ENCODE measurements around the gene GDAP2. TPM values are rescaled to one million over a fixed set of nuclear protein-coding genes. Genes with fewer than 3 reads are reported as not detected.

Gene GDAP2
- total RNA-seq, 2 donors from 2014 or later = 22.7 to 38.2 TPM

DNA sequence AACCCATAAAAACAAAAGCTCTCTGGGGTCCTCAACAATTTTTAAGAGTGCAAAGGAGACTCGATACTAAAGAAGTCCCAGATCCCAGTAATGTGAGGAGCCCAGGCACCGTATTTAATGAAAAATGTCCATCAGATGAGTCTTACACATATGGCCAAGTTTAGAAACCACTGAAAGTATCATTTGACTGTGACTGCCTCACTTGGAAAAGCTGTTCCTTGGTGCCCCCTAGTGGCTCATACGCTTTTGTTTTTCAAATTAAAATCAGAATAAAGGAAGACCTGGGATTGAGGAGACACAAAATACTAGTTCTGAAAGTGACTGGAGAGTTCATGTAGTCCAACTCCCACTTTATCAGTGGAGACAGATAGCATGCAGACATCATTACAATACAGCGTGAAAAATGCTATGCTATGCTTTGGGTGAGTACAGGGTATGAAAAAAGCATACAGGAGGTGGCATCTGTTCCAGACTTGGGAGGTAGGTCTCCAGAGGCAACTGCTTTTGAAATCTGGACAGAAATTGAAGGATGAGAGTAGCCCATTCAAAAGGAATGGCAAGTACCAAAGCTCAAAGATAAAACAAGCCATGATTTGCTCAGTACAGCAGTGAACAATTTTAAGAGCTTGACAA lies 33.8 kb downstream of the GDAP2 start:
- Histone ChIP-seq H3K27ac (no peak overlapping the region), H3K4me1 (ENCODE audit: control insufficient read depth in 1 of 2, low read depth in 2 of 2) (no peaks in the 10 kb centered on the region), H3K27me3 (replicated peaks; ENCODE audit: insufficient read depth) (no peaks in the 10 kb centered on the region), H3K36me3 (peaks cover 14% of the 10 kb centered on the region), H3K4me3 (no peak overlapping the region), H3K9me3 (no peaks in the 10 kb centered on the region)
- DNase-seq (ENCODE audit: low spot score) (peak; percentile 13), ATAC-seq (ENCODE audit: insufficient number of reproducible peaks, low FRiP score, low read depth) (peak; percentile 64)
- peak; percentile 78 for TF ChIP-seq CTCF (IDR thresholded peaks at IDR 0.05)

DNA sequence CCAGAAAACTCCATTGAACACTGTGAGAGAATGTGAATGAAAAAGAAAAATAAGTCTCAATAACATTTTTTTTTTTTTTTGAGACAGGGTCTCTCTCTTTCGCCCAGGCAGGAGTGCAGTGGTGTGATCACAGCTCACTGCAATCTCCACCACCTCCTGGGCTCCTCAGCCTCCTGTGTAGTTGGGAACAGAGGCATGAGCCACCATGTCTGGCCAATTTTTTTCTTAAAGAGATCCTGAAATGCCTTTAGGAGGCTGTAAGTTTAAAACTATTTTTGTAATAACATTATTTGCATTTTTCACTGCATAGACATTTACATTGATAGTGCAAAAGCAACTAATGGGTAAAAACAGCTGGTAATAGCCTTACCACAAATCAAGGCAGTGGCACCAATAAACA lies 35.3 kb downstream of the GDAP2 start:
- peaks cover 8% of the 10 kb centered on the region for H3K36me3 ChIP-seq
- DNase-seq (ENCODE audit: low spot score) = no peak
- H3K4me1 ChIP-seq (ENCODE audit: control insufficient read depth in 1 of 2, low read depth in 2 of 2) = no peaks in the 10 kb centered on the region
- no peaks in the 10 kb centered on the region for H3K27me3 ChIP-seq (replicated peaks; ENCODE audit: insufficient read depth)
- no peak overlapping the region for H3K4me3 ChIP-seq
- no peaks in the 10 kb centered on the region for H3K9me3 ChIP-seq
- TF ChIP-seq CTCF (IDR thresholded peaks at IDR 0.05) = no peak
- H3K27ac ChIP-seq = no peak overlapping the region
- no peak for ATAC-seq (ENCODE audit: insufficient number of reproducible peaks, low FRiP score, low read depth)

GRCh38 chr1:117892512-117892911 lies 36.9 kb downstream of the GDAP2 start:
- H3K4me3 ChIP-seq = no peak overlapping the region
- H3K9me3 ChIP-seq = no peaks in the 10 kb centered on the region
- TF ChIP-seq CTCF (IDR thresholded peaks at IDR 0.05) = no peak
- ATAC-seq (ENCODE audit: insufficient number of reproducible peaks, low FRiP score, low read depth) = no peak
- no peak for DNase-seq (ENCODE audit: low spot score)
- H3K27me3 ChIP-seq (replicated peaks; ENCODE audit: insufficient read depth) = no peaks in the 10 kb centered on the region
- H3K27ac ChIP-seq = no peak overlapping the region
- H3K36me3 ChIP-seq = no peaks in the 10 kb centered on the region
- H3K4me1 ChIP-seq (ENCODE audit: control insufficient read depth in 1 of 2, low read depth in 2 of 2) = no peaks in the 10 kb centered on the region

DNA sequence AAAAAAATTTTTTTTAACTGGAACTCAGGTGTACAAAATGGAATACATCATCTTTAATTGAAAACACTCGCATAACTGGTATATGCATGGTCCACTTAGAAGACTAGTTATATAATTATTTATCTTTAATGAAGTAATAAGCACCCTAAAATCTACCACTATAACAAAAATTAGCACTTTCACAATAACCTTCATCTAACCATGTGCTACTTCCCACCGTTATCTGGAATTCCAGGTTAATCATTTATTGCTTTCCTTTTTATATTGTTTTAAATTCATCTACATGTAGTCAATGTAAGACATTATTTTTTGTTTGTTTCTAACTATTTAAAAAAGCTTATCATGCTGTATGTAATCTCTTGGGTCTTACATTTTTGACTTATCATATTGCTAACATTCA lies 39.0 kb downstream of the GDAP2 start:
- H3K4me1 ChIP-seq (ENCODE audit: control insufficient read depth in 1 of 2, low read depth in 2 of 2) = peaks cover 4 to 12% of the 10 kb centered on the region in 2 donors
- DNase-seq (ENCODE audit: low spot score) (no peak), ATAC-seq (ENCODE audit: insufficient number of reproducible peaks, low FRiP score, low read depth) (no peak)
- no peak for TF ChIP-seq CTCF (IDR thresholded peaks at IDR 0.05)
- no peak overlapping the region for H3K27ac ChIP-seq
- H3K27me3 ChIP-seq (replicated peaks; ENCODE audit: insufficient read depth) = no peaks in the 10 kb centered on the region
- no peaks in the 10 kb centered on the region for H3K9me3 ChIP-seq
- no peak overlapping the region for H3K4me3 ChIP-seq
- H3K36me3 ChIP-seq = no peaks in the 10 kb centered on the region

GRCh38 chr1:117886101-117886795 lies 43.2 kb downstream of the GDAP2 start:
- Histone ChIP-seq H3K27me3 (replicated peaks; ENCODE audit: insufficient read depth) (no peaks in the 10 kb centered on the region), H3K4me3 (no peak overlapping the region), H3K27ac (no peak overlapping the region), H3K36me3 (no peaks in the 10 kb centered on the region), H3K9me3 (no peaks in the 10 kb centered on the region), H3K4me1 (ENCODE audit: control insufficient read depth in 1 of 2, low read depth in 2 of 2) (peaks cover 4 to 12% of the 10 kb centered on the region in 2 donors)
- no peak for TF ChIP-seq CTCF (IDR thresholded peaks at IDR 0.05)
- ATAC-seq (ENCODE audit: insufficient number of reproducible peaks, low FRiP score, low read depth) (no peak), DNase-seq (ENCODE audit: low spot score) (no peak)

All from thoracic aorta (tissue), 2 donors.